Gastroesophageal sphincter (tissue), 3 donors: ENCODE results near the gene MISP3.

Experiments used
- CTCF ChIP-seq, 4 experiments: fragments of 200-600 bp in 2 of 4; fragments of 450-650 bp in 2 of 4; sonication (generic) in 1 of 4; IDR thresholded peaks; one replicate each; pipeline ENCODE4 v1.5.1; 2017 to 2019; ENCODE audit warnings: antibody characterized with exemption in 4 of 4, mild to moderate bottlenecking in 2 of 4, moderate library complexity in 2 of 4
- EP300 ChIP-seq: sonication (generic); formaldehyde crosslinking; IDR thresholded peaks from one replicate; pipeline ENCODE4 v1.6.1; 2017; ENCODE audit warnings: antibody characterized with exemption, mild to moderate bottlenecking
- POLR2A ChIP-seq, 2 donors: fragments of 450-650 bp; IDR thresholded peaks; one replicate each; pipeline ENCODE4 v1.6.1; 2017; ENCODE audit warnings: antibody characterized with exemption in 2 of 2, mild to moderate bottlenecking in 2 of 2, moderate library complexity in 1 of 2

- TF ChIP-seq POLR2A (IDR thresholded peaks at IDR 0.05) (no peak), CTCF (IDR thresholded peaks at IDR 0.05) (peak in 2 of 4 experiments; percentile 15 to 25), EP300 (no peak)
Measured at GRCh38 chr19:14089662-14090508, 17.3 kb downstream of the MISP3 start.
